Stimulated activated CD8-positive, alpha-beta memory T cell treated with anti-CD3 and anti-CD28 coated beads, Interleukin-4, amount 100 ng/mL, for 1 hour (primary cell): ENCODE measurements around the gene ZNF76.

ENCODE experiments used
- DNase-seq, 2 donors: peaks; one replicate each; pipeline ENCODE4 v3.0.0-alpha.2; 2020; ENCODE audit warnings: low read depth in 2 of 2, low spot score in 1 of 2

The ZNF76 gene

DNA sequence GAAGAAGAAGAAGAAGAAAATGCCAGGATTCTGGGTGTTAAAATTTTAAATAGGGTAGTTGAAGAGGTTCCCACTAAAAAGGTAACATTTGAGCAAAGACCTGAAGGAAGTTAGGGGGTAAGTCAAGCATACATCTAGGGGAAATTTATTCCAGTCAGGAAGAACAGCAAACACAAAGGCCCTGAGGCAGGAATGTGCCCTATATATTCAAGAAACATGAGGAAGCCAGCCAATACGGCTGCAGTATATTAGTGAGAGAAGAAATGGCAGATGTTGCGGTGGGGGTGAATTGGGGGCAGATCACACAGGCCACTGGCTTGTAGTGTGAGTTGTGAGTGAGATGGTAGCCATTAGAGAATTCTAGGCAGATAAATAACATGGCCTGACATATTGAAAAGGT lies 6.0 kb downstream of the ZNF76 start:
- DNase-seq = no peak

DNA sequence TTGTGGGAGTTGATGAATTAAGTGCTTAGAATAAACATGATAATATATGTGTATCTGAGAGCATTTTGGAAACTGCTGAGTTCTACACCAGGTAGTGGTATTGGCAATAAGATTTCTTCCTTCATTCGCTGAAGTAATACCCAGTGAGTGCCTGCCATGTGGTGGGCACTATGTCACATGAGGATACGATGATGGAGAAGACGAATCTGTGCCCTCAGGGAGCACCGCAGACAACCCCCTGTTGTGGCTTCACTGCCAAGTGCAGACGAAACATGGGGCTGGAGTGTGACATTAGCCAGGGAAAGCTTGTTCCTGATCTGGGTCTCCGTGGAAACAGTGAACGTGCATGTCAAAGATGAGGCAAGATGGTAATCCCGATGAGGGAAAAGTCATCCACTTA lies 7.9 kb downstream of the ZNF76 start:
- DNase-seq = no peak

DNA sequence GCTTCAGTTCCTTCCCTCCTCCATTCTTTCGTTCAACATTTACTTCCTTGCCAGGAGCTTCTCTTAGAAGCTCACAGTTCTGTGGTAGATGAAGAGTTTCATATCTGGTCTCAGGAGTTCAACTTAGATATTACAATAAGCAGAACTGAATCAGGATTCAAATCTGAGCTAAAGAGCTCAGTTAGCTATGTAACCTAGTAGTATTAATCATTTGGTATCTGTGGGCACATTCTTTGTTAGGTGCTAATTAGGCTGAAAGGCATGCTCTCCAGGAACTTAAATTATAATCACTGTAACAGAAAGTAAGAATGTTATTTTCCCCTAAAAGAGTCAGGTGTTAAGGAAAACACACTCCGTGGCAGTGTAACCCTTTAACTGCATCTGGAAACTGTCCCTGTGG lies 8.4 kb downstream of the ZNF76 start:
- no peak for DNase-seq

DNA sequence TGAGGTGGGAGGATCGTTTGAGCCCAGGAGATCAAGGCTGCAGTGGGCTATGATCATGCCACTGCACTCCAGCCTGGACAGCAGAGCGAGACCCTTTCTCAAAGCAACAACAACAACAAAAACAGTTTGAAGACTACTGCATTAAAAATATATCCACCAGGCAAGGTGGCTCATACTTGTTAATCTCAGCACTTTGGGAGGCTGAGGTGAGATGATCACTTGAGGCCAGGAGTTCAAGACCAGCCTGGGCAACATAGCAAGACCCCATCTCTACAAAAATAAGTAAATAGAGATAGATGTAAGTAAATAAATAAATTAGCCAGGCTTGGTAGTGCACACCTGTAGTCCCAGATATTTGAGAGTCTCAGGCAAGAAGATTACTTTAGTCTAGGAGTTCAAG lies 12.5 kb downstream of the ZNF76 start:
- DNase-seq = no peak

DNA sequence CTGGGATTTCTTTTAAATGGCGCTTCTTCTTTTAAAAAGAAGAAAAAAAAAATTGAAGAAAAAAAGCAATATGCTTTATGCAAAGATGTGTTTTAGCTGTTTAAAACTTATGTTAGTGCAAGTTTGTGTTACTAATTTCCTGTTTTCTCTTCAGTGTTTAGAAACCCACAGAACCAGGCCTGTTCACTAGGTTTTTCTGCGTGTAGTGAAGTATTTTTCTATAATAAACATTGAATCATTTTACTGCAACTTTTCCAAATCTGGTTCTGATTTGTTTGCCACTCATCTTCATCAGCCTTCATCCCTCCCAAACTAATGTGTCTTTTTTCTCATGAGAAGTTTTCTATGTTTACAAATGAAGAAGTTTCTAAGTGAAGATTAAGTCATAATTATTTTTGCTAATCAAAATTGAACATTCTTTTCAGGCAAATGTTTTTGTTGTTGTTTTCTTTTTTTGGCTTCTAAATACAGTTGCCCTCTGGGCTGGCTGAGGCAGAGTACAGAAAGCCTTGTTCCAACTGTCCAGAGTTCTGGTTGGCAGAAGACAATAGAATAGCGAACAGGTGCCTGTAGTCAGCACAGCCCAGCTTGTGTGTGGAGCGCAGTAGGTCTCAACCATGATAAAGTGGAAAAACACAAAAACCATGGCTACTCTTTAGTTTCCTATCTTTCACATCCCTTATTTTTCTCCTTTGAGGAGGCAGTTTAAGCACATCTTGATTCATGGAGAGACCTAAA lies 14.5 kb downstream of the ZNF76 start:
- DNase-seq = no peak

DNA sequence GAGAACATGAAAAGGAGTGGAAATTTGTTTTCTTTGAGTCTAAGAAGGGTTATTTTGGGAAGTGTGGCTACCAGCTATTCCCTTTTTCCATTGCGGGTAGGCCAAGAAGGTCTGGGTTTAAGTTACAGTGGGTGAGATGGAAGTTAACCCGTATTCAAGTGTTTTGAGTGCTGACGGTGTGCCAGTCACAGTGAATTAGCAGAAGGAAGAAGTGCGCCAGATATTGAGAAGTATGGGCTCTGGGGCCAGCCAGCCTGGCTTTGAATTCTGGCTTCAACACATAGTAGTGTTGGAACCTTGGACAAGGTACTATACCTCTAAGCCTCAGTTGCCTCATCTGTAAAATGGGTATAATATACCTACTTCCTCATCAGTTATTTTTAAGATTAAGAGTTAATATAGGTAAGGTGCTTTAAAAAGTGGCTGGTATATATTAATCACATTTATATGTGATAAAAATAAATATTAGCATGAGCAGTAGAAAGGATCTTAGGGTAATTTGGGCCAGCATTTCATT lies 16.3 kb downstream of the ZNF76 start:
- DNase-seq = no peak

DNA sequence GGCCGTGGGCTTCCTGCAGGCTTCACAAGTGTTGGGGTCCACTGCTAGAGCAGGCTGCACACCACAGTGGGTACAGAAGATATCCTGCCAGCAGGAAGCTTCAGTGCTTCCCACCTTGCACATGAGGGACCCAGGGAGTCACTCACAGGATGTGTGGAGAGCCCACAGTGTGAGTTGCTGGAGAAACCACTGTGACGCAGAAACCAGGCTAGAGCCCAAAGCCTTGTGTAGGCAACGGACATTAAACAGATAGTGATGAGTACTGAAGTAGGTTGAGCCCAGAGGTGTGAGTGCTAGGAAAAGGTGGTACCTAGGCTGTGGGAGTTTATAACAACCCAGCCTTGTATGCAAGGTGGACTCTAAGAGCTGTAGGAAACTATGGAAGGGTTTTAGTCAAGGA lies 19.2 kb downstream of the ZNF76 start:
- DNase-seq = no peak

DNA sequence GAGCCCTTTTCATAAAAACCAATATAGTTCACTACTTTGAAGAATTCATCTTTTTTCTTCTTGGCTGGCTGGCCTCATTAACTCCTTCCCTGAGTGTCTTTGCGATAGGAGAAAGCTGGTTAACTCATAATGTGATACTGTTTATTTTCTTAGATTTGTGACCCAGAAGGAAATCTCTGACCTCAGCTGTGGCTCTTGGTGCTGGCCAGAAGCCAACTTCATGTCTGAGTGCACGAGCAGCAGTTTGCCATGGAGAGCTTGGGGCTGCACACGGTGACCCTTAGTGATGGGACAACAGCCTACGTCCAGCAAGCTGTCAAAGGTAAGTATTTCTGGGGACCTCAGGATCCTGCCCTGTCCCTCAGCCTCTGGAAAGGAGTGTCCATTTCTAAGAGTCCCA lies 21.4 kb downstream of the ZNF76 start:
- no peak for DNase-seq

DNA sequence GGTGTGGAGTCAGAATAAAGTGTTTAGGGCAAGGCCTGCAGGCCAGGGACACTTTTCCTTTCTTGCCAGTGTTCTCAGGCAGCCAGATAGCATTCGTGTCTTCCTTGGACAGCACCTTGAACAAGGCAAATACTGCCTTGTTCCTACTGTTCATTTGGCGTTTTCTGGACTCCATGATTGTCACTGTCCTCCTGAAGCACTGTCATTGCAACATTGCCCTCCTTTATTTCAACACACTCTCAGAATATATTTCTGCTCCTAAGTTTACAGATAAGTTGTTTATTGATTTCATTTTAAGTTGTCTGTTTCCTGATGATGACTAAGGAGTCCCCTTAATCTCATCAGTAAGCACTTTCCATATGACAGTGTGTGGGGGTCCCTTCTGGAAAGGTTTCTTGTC lies 22.9 kb downstream of the ZNF76 start:
- DNase-seq = no peak

DNA sequence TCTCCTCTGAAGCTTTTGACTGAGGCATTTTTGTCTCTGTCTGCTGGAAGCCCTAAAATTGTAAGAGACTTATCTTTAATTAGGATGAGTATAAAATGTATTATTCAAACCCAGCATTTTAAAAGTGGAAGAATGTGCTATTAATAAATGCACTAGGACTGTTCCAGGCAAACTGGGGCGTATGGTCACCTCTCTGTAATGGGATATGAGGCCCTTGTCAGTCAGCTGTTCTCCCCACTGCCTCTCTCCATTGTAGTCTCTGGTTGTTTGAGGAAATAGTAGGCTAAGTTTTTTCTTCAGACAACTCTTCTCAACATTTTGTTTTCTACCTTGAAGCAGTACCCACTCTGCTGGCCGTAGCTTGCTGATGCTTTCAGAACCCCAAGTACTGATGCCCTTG lies 23.8 kb downstream of the ZNF76 start:
- DNase-seq = no peak

DNA sequence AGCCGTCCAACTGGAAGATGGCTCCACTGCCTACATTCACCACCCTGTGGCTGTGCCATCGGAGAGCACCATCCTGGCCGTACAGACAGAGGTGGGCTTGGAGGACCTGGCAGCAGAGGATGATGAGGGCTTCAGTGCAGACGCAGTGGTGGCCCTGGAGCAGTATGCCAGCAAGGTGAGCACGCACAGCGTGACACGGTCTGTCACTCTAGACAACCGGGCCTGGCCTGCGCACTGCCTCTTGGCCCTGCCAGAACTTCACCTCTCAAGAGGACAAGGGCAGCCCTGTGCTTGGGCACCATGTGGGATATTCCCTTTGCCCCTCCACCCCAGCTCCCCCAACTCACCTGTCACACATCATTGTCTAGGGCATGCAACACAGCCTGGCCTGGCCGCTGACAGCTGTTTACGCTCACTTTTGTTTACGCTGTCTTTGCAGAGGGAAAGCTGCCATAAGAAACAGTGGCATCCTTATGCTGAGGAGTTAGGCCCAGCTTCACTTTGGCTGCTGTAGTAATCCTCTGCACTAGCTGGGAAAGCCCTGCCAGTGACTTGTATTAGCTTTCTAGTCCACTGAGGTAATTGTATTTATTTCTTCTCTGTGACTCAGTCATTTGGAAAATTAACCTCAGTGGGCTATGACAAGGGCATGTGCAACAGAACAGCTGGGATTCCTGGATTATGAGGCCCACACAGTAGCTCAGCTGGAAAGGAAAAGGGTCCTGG lies 28.3 kb downstream of the ZNF76 start:
- no peak for DNase-seq

DNA sequence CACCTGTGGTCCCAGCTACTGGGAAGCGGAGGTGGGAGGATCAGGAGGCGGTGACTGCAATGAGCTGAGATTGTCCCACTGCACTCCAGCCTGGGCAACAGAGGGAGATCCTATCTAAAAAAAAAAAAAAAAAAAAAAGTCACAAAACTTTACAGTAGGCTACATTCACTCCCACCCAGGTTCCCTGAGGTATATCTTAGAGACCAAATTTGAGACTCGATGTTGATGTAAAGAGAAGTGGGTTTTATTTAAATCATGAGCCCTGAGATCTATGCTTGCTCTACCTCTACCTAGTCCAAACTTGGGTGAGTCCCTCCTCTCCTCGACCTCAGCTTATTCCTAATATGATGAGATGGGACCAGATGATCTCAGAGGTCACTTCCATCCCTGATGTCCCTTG lies 29.3 kb downstream of the ZNF76 start:
- no peak for DNase-seq

DNA sequence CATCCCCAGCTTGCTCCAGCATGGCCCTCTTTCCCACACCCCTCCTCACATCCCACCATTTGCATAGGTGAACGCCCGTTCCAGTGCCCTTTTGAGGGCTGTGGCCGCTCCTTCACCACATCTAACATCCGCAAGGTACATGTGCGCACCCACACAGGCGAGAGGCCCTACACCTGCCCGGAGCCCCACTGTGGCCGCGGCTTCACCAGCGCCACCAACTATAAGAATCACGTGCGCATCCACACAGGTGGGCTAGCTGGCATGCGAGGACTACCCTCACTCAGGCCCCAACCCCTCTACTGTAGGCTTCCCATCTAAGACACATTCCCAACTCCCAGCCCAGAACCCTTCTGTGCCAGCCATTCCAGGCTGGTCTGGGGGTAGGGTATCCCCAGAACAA lies 32.0 kb downstream of the ZNF76 start:
- DNase-seq = no peak

DNA sequence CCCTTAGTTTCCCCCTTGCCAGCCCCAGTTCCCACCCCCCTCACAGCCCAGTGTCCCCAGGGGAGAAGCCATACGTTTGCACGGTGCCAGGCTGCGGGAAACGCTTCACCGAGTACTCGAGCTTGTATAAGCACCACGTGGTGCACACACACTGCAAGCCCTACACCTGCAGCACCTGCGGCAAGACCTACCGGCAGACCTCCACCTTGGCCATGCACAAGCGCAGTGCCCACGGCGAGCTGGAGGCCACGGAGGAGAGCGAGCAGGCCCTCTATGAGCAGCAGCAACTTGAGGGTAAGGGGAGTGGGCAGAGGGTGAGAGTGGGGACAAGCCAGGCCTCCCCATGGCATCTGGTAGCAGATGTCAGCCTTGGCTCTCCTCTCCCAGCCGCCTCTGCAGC lies 33.0 kb downstream of the ZNF76 start:
- DNase-seq = no peak

DNA sequence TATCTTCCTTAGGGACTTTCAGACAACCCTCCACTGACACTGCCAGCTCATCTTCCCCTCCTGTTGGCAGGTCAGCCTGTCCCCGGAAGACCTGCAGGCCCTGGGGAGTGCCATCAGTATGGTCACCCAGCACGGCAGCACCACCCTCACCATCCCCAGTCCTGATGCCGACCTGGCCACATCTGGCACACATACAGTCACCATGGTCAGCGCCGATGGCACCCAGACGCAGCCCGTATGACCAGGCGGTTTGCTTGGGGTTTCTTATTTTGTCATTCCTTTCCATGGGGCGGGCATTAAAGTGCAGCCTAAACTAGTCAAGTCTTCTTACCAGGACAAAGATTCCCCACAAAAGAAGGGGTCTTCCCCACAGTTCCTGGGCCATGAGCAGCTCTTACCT lies 34.1 kb downstream of the ZNF76 start:
- DNase-seq = no peak

DNA sequence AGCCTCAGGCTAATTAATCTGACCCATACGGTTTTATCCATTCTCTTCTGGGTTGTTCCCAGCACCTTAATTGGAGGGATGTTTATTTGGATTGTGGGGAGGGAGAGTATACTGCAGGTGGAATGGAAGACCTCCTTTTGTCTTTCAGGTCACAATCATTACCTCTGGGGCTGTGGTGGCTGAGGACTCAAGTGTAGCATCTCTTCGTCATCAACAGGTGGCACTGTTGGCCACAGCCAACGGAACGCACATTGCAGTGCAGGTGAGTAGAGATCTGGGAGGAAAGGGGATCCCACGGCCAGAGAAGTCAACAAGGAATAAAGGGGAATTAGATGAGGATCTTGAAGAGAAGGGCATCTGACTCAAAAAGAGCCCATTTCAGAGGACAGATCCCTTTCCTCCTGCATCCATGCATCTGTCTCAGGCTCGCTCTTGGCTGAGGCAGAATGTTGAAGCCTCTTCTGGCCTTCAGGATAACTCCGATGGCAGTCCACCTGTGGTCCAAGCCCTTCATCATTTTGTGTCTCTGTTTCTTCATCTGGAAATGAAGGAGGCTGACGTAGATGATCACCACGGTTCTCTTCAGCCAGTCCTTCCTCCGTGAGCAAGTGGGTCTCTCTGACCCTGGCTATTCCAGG lies 34.9 kb downstream of the ZNF76 start:
- DNase-seq = no peak

DNA sequence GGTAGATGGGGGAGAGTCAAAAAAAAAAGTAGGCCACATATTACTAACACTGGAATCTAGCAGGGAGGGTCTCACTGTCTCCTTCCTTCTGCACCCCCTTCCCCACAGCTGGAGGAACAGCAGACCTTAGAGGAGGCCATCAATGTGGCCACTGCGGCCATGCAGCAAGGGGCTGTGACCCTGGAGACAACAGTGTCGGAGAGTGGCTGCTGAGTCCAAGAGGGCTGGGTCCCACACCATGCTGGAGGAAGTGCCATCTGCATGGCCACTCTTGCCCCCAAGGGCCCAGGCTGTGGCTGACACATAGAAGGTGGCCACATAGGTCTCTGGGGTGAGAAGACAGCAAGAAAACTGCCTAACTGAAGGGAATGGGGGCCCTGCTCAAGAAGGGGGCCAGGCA lies 35.5 kb downstream of the ZNF76 start:
- DNase-seq = no peak

DNA sequence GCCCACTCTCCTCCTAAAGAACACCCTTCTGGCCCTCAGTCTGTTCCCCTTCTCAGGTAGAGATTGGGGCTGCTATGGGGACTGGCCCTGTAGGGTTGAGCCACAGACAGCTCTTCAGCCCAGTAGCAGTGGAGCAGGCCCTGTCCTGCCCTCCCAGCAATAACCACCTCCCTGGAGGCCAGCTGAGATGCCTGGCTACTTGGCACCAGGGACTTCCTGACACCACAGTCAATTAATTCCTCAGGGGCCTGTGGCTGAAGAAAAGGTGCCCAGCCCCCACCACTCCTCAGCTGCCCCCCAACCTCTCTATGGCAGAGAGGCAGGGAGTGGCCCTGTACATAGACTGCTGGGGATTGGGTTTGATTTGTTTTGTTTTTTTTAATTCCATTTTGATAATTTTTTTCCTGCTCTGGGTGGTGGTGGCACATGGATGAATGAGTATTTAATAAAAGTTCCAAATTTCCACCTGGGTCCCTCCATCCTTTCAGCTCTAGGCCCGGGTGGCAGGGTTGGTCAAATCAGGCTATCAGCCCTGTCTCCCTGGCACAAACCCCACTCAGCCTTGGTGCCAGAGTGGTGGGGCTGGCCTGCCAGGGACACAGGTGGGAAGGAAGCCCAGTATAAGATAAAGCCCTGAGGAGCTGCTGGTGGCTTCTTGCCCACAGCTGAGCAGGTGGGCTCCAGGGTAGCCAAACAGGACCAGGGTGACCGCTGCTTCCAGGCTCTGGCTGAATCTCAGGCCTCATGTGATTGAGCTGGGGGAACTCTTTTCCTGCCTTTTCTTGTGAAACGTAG lies 36.2 kb downstream of the ZNF76 start:
- DNase-seq = no peak

DNA sequence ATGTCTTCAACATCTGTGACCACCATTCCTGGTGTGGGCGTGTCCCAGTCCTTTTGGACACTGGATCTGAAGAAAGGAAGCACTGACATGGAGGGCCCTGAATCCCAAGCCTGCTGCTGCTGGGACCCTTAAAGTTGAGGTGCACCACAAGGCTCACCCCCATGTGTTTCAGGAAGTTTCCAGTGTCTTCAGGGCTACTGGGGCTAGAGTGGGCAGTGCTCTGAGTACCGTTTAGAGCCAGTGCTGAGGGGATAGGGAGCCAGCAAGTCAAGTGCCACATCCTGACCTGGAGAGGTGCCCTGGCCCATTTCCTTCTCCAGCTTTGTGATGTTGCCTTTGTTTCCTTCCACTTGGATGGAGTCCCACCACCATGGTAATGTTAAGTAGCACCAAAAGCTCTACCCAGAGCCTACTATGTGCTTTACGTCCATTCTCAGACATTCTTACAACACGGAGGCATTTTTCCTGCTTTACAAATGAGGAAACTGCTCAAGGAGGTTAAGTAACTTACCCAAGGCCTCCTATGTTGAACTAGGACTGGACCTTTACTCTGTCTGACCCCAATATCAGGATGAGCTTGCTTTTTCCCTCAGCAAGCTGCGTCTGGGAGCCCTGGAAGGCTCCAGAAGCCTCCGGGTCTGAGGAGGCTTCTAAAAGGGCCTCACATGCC lies 37.5 kb downstream of the ZNF76 start:
- DNase-seq = no peak

DNA sequence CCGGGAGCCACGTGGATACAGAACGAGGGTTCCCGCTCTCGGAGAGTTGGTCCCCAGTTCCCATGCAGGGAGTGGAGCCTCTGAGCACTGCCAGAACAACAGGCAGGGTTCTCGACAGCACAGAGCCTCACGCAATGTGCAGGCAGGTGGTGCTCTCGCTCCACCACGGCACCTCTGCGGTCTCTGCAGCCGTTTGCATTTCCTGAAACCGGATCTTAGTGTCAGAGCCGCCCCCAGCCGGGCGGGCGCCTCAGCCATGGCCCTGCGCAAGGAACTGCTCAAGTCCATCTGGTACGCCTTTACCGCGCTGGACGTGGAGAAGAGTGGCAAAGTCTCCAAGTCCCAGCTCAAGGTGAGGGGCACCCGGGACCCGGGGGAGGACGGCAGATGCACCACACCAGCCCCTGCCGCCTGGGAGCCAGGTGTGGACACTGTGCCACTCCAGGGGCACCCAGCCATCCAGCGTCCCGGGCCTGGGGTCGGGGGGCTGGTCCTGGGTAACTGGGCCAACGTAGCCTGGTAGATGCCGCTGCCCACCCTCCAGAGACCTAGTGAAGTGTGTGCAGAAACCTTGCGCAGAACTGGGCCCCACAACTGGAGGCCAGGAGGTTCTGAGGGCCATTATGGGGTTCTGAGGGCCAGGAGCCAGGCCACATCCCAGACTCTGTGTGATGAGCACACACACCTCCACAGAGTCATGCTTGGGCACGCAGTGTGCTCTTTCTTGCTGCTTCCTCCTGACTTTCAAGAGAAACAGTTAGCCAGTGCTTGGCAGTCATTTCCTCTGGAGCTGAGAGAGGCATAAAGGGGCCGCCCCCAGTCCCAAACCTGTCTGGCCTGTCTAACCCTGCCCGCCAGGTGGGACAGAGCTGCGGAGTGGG lies 38.3 kb downstream of the ZNF76 start, which contains the start of gene DEF6:
Gene DEF6 (plus strand): TSS at position 218 of the 881 bp plus-strand sequence. CDS start 39 bp downstream, at position 257.
- peak; percentile 78 to 82 for DNase-seq
